ENCODE results near the gene PPP2R2C.

GRCh38 chr4:6340446-6341015, 131.9 kb downstream of the PPP2R2C start:
- TF ChIP-seq, protein P1, sequence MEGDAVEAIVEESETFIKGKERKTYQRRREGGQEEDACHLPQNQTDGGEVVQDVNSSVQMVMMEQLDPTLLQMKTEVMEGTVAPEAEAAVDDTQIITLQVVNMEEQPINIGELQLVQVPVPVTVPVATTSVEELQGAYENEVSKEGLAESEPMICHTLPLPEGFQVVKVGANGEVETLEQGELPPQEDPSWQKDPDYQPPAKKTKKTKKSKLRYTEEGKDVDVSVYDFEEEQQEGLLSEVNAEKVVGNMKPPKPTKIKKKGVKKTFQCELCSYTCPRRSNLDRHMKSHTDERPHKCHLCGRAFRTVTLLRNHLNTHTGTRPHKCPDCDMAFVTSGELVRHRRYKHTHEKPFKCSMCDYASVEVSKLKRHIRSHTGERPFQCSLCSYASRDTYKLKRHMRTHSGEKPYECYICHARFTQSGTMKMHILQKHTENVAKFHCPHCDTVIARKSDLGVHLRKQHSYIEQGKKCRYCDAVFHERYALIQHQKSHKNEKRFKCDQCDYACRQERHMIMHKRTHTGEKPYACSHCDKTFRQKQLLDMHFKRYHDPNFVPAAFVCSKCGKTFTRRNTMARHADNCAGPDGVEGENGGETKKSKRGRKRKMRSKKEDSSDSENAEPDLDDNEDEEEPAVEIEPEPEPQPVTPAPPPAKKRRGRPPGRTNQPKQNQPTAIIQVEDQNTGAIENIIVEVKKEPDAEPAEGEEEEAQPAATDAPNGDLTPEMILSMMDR (IDR thresholded peaks at IDR 0.05) = no peak
- no peak for TF ChIP-seq POLR2A (IDR thresholded peaks at IDR 0.05)

All from heart left ventricle (tissue), 13 donors.